NCI-H510A treated with DMSO at 0.1 percent for 48 hours (cell line): Measurements from ENCODE around the gene F10.

ENCODE experiments used
- DNase-seq: peaks from one replicate; lab custom pipeline; 2025; lab: John Stamatoyannopoulos, UW

Gene F10

GRCh38 chr13:113086991-113087922, 35.3 kb upstream of the F10 start:
- no peak for DNase-seq

GRCh38 chr13:113087923-113088690, 34.5 kb upstream of the F10 start:
- no peak for DNase-seq

- DNase-seq = no peak
Measured at GRCh38 chr13:113088691-113089020, 33.9 kb upstream of the F10 start.

- no peak for DNase-seq
Measured at GRCh38 chr13:113089693-113090414, 32.7 kb upstream of the F10 start.

- no peak for DNase-seq
Measured at GRCh38 chr13:113090415-113090770, 32.2 kb upstream of the F10 start.

GRCh38 chr13:113090806-113091205, 31.8 kb upstream of the F10 start:
- DNase-seq = no peak

- DNase-seq = no peak
Measured at GRCh38 chr13:113091211-113091771, 31.3 kb upstream of the F10 start.

GRCh38 chr13:113091891-113092775, 30.5 kb upstream of the F10 start:
- no peak for DNase-seq

GRCh38 chr13:113092776-113093579, 29.6 kb upstream of the F10 start:
- no peak for DNase-seq

- no peak for DNase-seq
Measured at GRCh38 chr13:113093580-113094409, 28.8 kb upstream of the F10 start.

GRCh38 chr13:113094410-113094800, 28.2 kb upstream of the F10 start:
- DNase-seq = no peak

GRCh38 chr13:113095146-113096051, 27.2 kb upstream of the F10 start:
- DNase-seq = no peak

- no peak for DNase-seq
Measured at GRCh38 chr13:113096052-113096744, 26.4 kb upstream of the F10 start.

GRCh38 chr13:113096745-113097305, 25.8 kb upstream of the F10 start:
- no peak for DNase-seq

GRCh38 chr13:113097651-113098050, 24.9 kb upstream of the F10 start:
- no peak for DNase-seq

- no peak for DNase-seq
Measured at GRCh38 chr13:113098162-113098732, 24.4 kb upstream of the F10 start.

- DNase-seq = no peak
Measured at GRCh38 chr13:113099142-113099541, 23.5 kb upstream of the F10 start.
